Keratinocyte (primary cell): ENCODE results near the gene PRKCA. TPM values are rescaled to one million over a fixed set of nuclear protein-coding genes. Genes with fewer than 3 reads are reported as not detected.

ENCODE experiments used
- DNase-seq: peaks from one replicate; pipeline ENCODE4 v3.0.0-alpha.2; 2011; ENCODE audit warnings: low read depth, missing footprints, low spot score
- FAIRE-seq: peaks from 2 replicates; lab custom pipeline; 2011; peaks lifted over from hg19 to GRCh38; lab: Jason Lieb, UNC
- H2AFZ ChIP-seq: 2 replicates; pipeline ENCODE4 v1.6.0; 2012; ENCODE audit warnings: low read length, control low read depth, inconsistent platforms; ENCODE audit not compliant: control insufficient read depth
- H3K27ac ChIP-seq: 2 replicates; pipeline ENCODE4 v1.5.1; 2011; ENCODE audit warnings: low read length; ENCODE audit not compliant: control insufficient read depth, insufficient read depth
- H3K27me3 ChIP-seq: 3 replicates; pipeline ENCODE4 v1.6.0; 2011; ENCODE audit warnings: low read length; ENCODE audit not compliant: control insufficient read depth, insufficient read depth; ENCODE audit errors: extremely low read depth
- H3K36me3 ChIP-seq, 2 experiments: 2 replicates in 1 of 2; 3 replicates in 1 of 2; pipeline ENCODE4 v1.5.1; 2011; ENCODE audit warnings: low read length in 2 of 2, mild to moderate bottlenecking in 1 of 2; ENCODE audit not compliant: control insufficient read depth in 2 of 2, insufficient read depth in 2 of 2; ENCODE audit errors: extremely low read depth in 1 of 2
- H3K4me1 ChIP-seq: 3 replicates; pipeline ENCODE4 v1.5.1; 2011; ENCODE audit warnings: low read length; ENCODE audit not compliant: control insufficient read depth, insufficient read depth; ENCODE audit errors: extremely low read depth
- H3K4me2 ChIP-seq: 3 replicates; pipeline ENCODE4 v1.6.0; 2011; ENCODE audit warnings: low read depth, low read length; ENCODE audit not compliant: control insufficient read depth, insufficient read depth; ENCODE audit errors: extremely low read depth
- H3K4me3 ChIP-seq, 3 experiments: fragments of 200-600 bp in 1 of 3; sonication (generic) in 1 of 3; 2 replicates in 2 of 3; 3 replicates in 1 of 3; pipeline ENCODE4 v1.5.1; 2011 to 2016; ENCODE audit warnings: low read length in 3 of 3, mild to moderate bottlenecking in 3 of 3, control low read depth in 2 of 3, inconsistent platforms in 1 of 3, low read depth in 1 of 3, mixed read lengths in 1 of 3, mixed run types in 1 of 3, moderate library complexity in 1 of 3; ENCODE audit not compliant: control insufficient read depth in 2 of 3, insufficient read depth in 2 of 3; ENCODE audit errors: extremely low read depth in 1 of 3
- H3K79me2 ChIP-seq: 2 replicates; pipeline ENCODE4 v1.6.0; 2012; ENCODE audit warnings: low read length; ENCODE audit not compliant: control insufficient read depth, insufficient read depth
- H3K9ac ChIP-seq: 3 replicates; pipeline ENCODE4 v1.6.0; 2011; ENCODE audit warnings: low read length; ENCODE audit not compliant: control insufficient read depth, insufficient read depth; ENCODE audit errors: extremely low read depth
- H3K9me1 ChIP-seq: 3 replicates; pipeline ENCODE4 v1.6.0; 2011; ENCODE audit warnings: low read length; ENCODE audit not compliant: control insufficient read depth, insufficient read depth; ENCODE audit errors: extremely low read depth
- H3K9me3 ChIP-seq: 2 replicates; pipeline ENCODE4 v1.5.1; 2012; ENCODE audit warnings: low read depth, low read length; ENCODE audit not compliant: control insufficient read depth
- H4K20me1 ChIP-seq: 3 replicates; pipeline ENCODE4 v1.6.0; 2011; ENCODE audit warnings: low read length; ENCODE audit not compliant: control insufficient read depth, insufficient read depth; ENCODE audit errors: extremely low read depth
- EZH2 ChIP-seq: IDR thresholded peaks from one replicate; pipeline ENCODE4 v1.6.1; 2012; ENCODE audit warnings: inconsistent platforms, mild to moderate bottlenecking, low read length, moderate library complexity
- dilution Hi-C: fragments of 300-500 bp; cut with MboI; formaldehyde crosslinking; loops from one replicate; pipeline ENCODE4 v1.7.0; 2020; ENCODE audit warnings: low sequenced_read_pairs; ENCODE audit not compliant: extremely low pct_ligation_motif_present
- polyA plus RNA-seq, 5 experiments: library from polyadenylated mRNA; depleted of rRNA in 3 of 5; stranded (reverse) in 3 of 5; stranded (forward) in 1 of 5; unstranded in 1 of 5; fragments of >200 nt; gene quantifications; 1 replicate in 1 of 5; 2 replicates in 3 of 5; 3 replicates in 1 of 5; pipeline versions ENCODE4 v1.2.1 to v1.2.3, GENCODE V29; 2011 to 2012; ENCODE audit warnings: missing spikeins in 2 of 5, low read depth in 1 of 5, low replicate concordance in 1 of 5
- TF ChIP-seq, protein P1 (sequence below), 3 experiments: IDR thresholded peaks in 1 of 3; conservative IDR thresholded peaks in 1 of 3; optimal IDR thresholded peaks in 1 of 3; 2 replicates in 2 of 3; 3 replicates in 1 of 3; pipeline versions ENCODE3 to v1.5.1; 2011; ENCODE audit warnings: low read length in 3 of 3, mild to moderate bottlenecking in 3 of 3, moderate library complexity in 2 of 3, control low read depth in 1 of 3, inconsistent platforms in 1 of 3; ENCODE audit not compliant: insufficient read depth in 2 of 3; ENCODE audit errors: extremely low read depth in 1 of 3

Gene PRKCA
- polyA plus RNA-seq, 1 donor (not counting 4 experiments of a cell fraction or from before 2014, with no cell fraction given): 3.6 TPM

GRCh38 chr17:66326476-66327047, 24.1 kb downstream of the PRKCA start:
- H3K9ac ChIP-seq: no peak overlapping the region
- no peak for TF ChIP-seq EZH2
- TF ChIP-seq, protein P1, sequence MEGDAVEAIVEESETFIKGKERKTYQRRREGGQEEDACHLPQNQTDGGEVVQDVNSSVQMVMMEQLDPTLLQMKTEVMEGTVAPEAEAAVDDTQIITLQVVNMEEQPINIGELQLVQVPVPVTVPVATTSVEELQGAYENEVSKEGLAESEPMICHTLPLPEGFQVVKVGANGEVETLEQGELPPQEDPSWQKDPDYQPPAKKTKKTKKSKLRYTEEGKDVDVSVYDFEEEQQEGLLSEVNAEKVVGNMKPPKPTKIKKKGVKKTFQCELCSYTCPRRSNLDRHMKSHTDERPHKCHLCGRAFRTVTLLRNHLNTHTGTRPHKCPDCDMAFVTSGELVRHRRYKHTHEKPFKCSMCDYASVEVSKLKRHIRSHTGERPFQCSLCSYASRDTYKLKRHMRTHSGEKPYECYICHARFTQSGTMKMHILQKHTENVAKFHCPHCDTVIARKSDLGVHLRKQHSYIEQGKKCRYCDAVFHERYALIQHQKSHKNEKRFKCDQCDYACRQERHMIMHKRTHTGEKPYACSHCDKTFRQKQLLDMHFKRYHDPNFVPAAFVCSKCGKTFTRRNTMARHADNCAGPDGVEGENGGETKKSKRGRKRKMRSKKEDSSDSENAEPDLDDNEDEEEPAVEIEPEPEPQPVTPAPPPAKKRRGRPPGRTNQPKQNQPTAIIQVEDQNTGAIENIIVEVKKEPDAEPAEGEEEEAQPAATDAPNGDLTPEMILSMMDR (optimal IDR thresholded peaks at IDR 0.05 in 1 of 3, IDR thresholded peaks at IDR 0.05 in 1 of 3, conservative IDR thresholded peaks at IDR 0.05 in 1 of 3; ENCODE audit: extremely low read depth in 1 of 3, insufficient read depth in 2 of 3, low read length in 3 of 3): no peak
- no peak overlapping the region for H3K4me3 ChIP-seq
- no peak for FAIRE-seq
- H3K4me1 ChIP-seq: no peaks in the 10 kb centered on the region
- no peaks in the 10 kb centered on the region for H3K79me2 ChIP-seq
- H3K9me3 ChIP-seq: no peaks in the 10 kb centered on the region
- DNase-seq: no peak
- no peaks in the 10 kb centered on the region for H3K9me1 ChIP-seq
- H3K36me3 ChIP-seq: no peaks in the 10 kb centered on the region
- dilution Hi-C loops: no loop called here
- no peak overlapping the region for H3K27ac ChIP-seq
- no peak overlapping the region for H2AFZ ChIP-seq
- H3K4me2 ChIP-seq: no peak overlapping the region
- no peaks in the 10 kb centered on the region for H3K27me3 ChIP-seq
- H4K20me1 ChIP-seq: no peaks in the 10 kb centered on the region

- Histone ChIP-seq H3K4me2 (no peak overlapping the region), H3K36me3 (no peaks in the 10 kb centered on the region), H3K9me1 (no peaks in the 10 kb centered on the region), H3K27ac (no peak overlapping the region), H3K27me3 (no peaks in the 10 kb centered on the region), H4K20me1 (no peaks in the 10 kb centered on the region), H3K9me3 (no peaks in the 10 kb centered on the region), H3K79me2 (peaks cover 2% of the 10 kb centered on the region), H3K4me1 (no peaks in the 10 kb centered on the region), H3K9ac (no peak overlapping the region), H2AFZ (no peak overlapping the region), H3K4me3 (no peak overlapping the region)
- TF ChIP-seq, protein P1 (optimal IDR thresholded peaks at IDR 0.05 in 1 of 3, IDR thresholded peaks at IDR 0.05 in 1 of 3, conservative IDR thresholded peaks at IDR 0.05 in 1 of 3; ENCODE audit: extremely low read depth in 1 of 3, insufficient read depth in 2 of 3, low read length in 3 of 3): no peak
- TF ChIP-seq EZH2: no peak
- no peak for DNase-seq
- dilution Hi-C loops: no loop called here
- FAIRE-seq: no peak
Observed at GRCh38 chr17:66330646-66331037, 28.2 kb downstream of the PRKCA start.
